Measurements from ENCODE around the gene KRT15. TPM values are rescaled to one million over a fixed set of nuclear protein-coding genes. Genes with fewer than 3 reads are reported as not detected.

Gene KRT15
- total and polyA plus RNA-seq, 9 of the 15 experiments (the other 6 are each of a cell fraction or from before 2014, with no cell fraction given), result 0.28 to 4.4 (median 0.56) TPM

DNA sequence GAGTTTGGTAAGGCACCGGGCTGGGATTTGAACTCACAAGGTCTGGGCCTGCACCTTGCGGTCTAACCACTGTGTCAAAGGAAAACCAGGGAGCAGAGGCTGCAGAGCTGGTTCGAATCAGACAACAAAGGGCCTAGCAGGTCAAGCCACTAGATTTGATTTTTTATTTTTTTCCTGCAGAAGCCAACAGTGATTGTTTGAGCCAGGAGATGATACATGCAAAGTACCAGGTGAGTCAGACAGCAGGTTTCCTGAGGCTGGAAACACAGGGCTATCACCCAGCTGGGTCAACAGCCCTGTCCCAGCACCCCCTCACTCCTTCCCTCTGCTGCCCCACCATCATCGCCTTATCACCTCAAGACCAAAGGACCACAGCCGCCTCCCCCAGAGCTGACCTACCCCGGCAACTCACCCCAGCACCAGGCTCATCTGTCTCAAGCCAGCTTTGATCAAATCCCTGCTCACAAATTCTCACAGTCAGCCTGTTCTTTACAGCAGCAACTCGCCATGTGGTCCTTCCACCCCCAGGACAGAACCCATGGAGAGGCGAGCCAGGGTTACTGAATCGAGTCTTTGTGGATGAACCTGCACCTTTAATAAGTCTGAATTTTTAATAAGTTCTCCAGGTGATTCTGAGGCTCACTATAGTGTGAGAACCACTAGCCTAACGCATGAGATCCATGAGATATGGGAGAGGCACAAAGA lies 22.4 kb upstream of the KRT15 start (continued):
- TF ChIP-seq, protein P1, sequence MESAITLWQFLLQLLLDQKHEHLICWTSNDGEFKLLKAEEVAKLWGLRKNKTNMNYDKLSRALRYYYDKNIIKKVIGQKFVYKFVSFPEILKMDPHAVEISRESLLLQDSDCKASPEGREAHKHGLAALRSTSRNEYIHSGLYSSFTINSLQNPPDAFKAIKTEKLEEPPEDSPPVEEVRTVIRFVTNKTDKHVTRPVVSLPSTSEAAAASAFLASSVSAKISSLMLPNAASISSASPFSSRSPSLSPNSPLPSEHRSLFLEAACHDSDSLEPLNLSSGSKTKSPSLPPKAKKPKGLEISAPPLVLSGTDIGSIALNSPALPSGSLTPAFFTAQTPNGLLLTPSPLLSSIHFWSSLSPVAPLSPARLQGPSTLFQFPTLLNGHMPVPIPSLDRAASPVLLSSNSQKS (CRISPR knock-in tag; IDR thresholded peaks at IDR 0.05), result no peak
- no peak for TF ChIP-seq CBX3 (IDR thresholded peaks at IDR 0.05; ENCODE audit: borderline replicate concordance in 1 of 2, low read length in 2 of 2)

- intact Hi-C loops (cut with micrococcal nuclease), result no loop called here
- H2AFZ ChIP-seq (ENCODE audit: low read depth, low read length), result no peak overlapping the region
- no peaks in the 10 kb centered on the region for H3K9me1 ChIP-seq (ENCODE audit: control insufficient read depth, insufficient read depth, low read length)
- peaks cover 23 to 24% of the 10 kb centered on the region in 2 experiments for H3K4me1 ChIP-seq (replicated peaks in 1 of 2; ENCODE audit: control insufficient read depth in 2 of 2, insufficient read depth in 2 of 2, low read length in 2 of 2)
- 53% methylated on average over 7 of the region's 7 CpGs for WGBS (ENCODE audit: insufficient coverage, low coverage, missing lambda C conversion rate)
- FAIRE-seq, result no peak
- ATAC-seq, result no peak
- in situ Hi-C loops (cut with MboI), result no loop called here
- no peaks in the 10 kb centered on the region for H3K79me2 ChIP-seq (ENCODE audit: control insufficient read depth, insufficient read depth, low read length)
- H3K9ac ChIP-seq (ENCODE audit: insufficient read depth in 1 of 2, low read depth in 2 of 2, low read length in 2 of 2), result peak overlapping the region in 1 of 2 experiments; percentile 72; a peak in 1 of 4 replicates
- H3K27ac ChIP-seq (ENCODE audit: extremely low read depth, low read depth, low read length), result no peak overlapping the region
- BruUV-seq (replicated peaks), result no TSS peak
- H4K20me1 ChIP-seq (replicated peaks; ENCODE audit: control insufficient read depth, insufficient read depth, low read length), result no peaks in the 10 kb centered on the region
- no peaks in the 10 kb centered on the region for H3K27me3 ChIP-seq (ENCODE audit: control insufficient read depth in 2 of 2, insufficient read depth in 2 of 2, low read length in 2 of 2)
- TF ChIP-seq ZFP36 (IDR thresholded peaks at IDR 0.05; ENCODE audit: low read depth, low read length, partially characterized antibody) (peak; percentile 87), AFF4 (CRISPR knock-in tag; IDR thresholded peaks at IDR 0.05) (no peak), HNRNPH1 (optimal IDR thresholded peaks at IDR 0.05; ENCODE audit: low read depth, low read length) (no peak)
- H3K4me3 ChIP-seq, result no peak overlapping the region
- POLR2A ChIA-PET, result interaction anchor here (0.5 to 2.8 kb wide), 6 partner anchors 9 to 458 kb away, joined by 3 to 17 read pairs (median 3); partner anchors contain the start of gene KRT19
- H3K36me3 ChIP-seq (ENCODE audit: control insufficient read depth, insufficient read depth, low read length), result no peaks in the 10 kb centered on the region
- no peak for DNase-seq (ENCODE audit: extremely low read depth in 1 of 4, low spot score in 3 of 4)
- CTCF ChIA-PET (ENCODE audit: low intra/inter-chr PET ratio), result no interaction called here
- H3K9me3 ChIP-seq (replicated peaks; ENCODE audit: control insufficient read depth, insufficient read depth, low read depth, low read length), result no peaks in the 10 kb centered on the region
- H3K4me2 ChIP-seq (ENCODE audit: insufficient read depth, low read length), result no peak overlapping the region
Observed at GRCh38 chr17:41539979-41540701, 21.4 kb upstream of the KRT15 start.
